WI38 (cell line): Measurements from ENCODE around the gene CTNNA2.
"Not testable (repeated sequence)": the region's sequence is repeated elsewhere in the genome, so short reads cannot be mapped to it uniquely, and the experiment has no call there.

Source experiments
- H3K4me3 ChIP-seq: 2 replicates; pipeline ENCODE4 v1.5.1; 2011; ENCODE audit warnings: low read depth, mild to moderate bottlenecking, control low read depth, low read length
- CTCF ChIP-seq: IDR thresholded peaks from 2 replicates; pipeline ENCODE4 v1.5.1; 2012; ENCODE audit warnings: low read depth, mild to moderate bottlenecking, control low read depth, low read length

Gene CTNNA2

GRCh38 chr2:80074321-80075070 lies 561.6 kb downstream of the CTNNA2 start:
- TF ChIP-seq CTCF: no peak
- H3K4me3 ChIP-seq: no peak overlapping the region

- no peak overlapping the region for H3K4me3 ChIP-seq
- no peak for TF ChIP-seq CTCF
These were observed 562.9 kb downstream of the CTNNA2 start for GRCh38 chr2:80075719-80076118.

GRCh38 chr2:80078290-80079036 lies 565.6 kb downstream of the CTNNA2 start:
- no peak overlapping the region for H3K4me3 ChIP-seq
- TF ChIP-seq CTCF: no peak

GRCh38 chr2:80080957-80081356 lies 568.1 kb downstream of the CTNNA2 start:
- TF ChIP-seq CTCF: no peak
- 0 out of 2 replicates have a peak overlapping the region, but pooled peaks have one; percentile 28 for H3K4me3 ChIP-seq

GRCh38 chr2:80086831-80087230 lies 574.0 kb downstream of the CTNNA2 start:
- TF ChIP-seq CTCF: peak; percentile 21; the same call in 1 of the 2 replicates
- no peak overlapping the region for H3K4me3 ChIP-seq

GRCh38 chr2:80091237-80091636 lies 578.4 kb downstream of the CTNNA2 start:
- TF ChIP-seq CTCF: no peak
- no peak overlapping the region for H3K4me3 ChIP-seq

- no peak for TF ChIP-seq CTCF
- H3K4me3 ChIP-seq: no peak overlapping the region
These were observed 579.6 kb downstream of the CTNNA2 start for GRCh38 chr2:80092474-80092873.

GRCh38 chr2:80098503-80098902 lies 585.7 kb downstream of the CTNNA2 start:
- not testable (repeated sequence) for H3K4me3 ChIP-seq
